Hepatocyte (in vitro differentiated cells): ENCODE results near the gene INTS2. TPM values are rescaled to one million over a fixed set of nuclear protein-coding genes. Genes with fewer than 3 reads are reported as not detected.
"Not testable (repeated sequence)": the region's sequence is repeated elsewhere in the genome, so short reads cannot be mapped to it uniquely, and the experiment has no call there.

Source experiments
- DNase-seq: peaks from one replicate; pipeline ENCODE4 v3.0.0-alpha.2; 2016; ENCODE audit warnings: low spot score
- H2AFZ ChIP-seq: fragments of 200-600 bp; sonication (generic); 2 replicates; pipeline ENCODE4 v1.6.0; 2016; ENCODE audit warnings: antibody characterized with exemption, mild to moderate bottlenecking
- H3K27ac ChIP-seq: fragments of 200-600 bp; sonication (generic); 2 replicates; pipeline ENCODE4 v1.5.1; 2016; ENCODE audit warnings: mild to moderate bottlenecking
- H3K27me3 ChIP-seq: fragments of 200-600 bp; sonication (generic); 2 replicates; pipeline ENCODE4 v1.6.1; 2016
- H3K36me3 ChIP-seq: fragments of 200-600 bp; sonication (generic); replicated peaks from 2 replicates; pipeline ENCODE4 v1.5.1; 2016; ENCODE audit warnings: low read depth; ENCODE audit not compliant: insufficient read depth
- H3K4me1 ChIP-seq: fragments of 200-600 bp; sonication (generic); 2 replicates; pipeline ENCODE4 v1.5.1; 2016; ENCODE audit warnings: mild to moderate bottlenecking, moderate library complexity; ENCODE audit not compliant: insufficient read depth
- H3K4me2 ChIP-seq: fragments of 200-600 bp; sonication (generic); 2 replicates; pipeline ENCODE4 v1.6.0; 2016
- H3K4me3 ChIP-seq: fragments of 200-600 bp; sonication (generic); 2 replicates; pipeline ENCODE4 v1.5.1; 2016; ENCODE audit warnings: mild to moderate bottlenecking
- H3K79me2 ChIP-seq: fragments of 200-600 bp; sonication (generic); 2 replicates; pipeline ENCODE4 v1.6.0; 2017; ENCODE audit warnings: mild to moderate bottlenecking
- H3K9me2 ChIP-seq: fragments of 200-600 bp; sonication (generic); replicated peaks from 2 replicates; pipeline ENCODE4 v1.6.0; 2017; ENCODE audit warnings: mild to moderate bottlenecking; ENCODE audit not compliant: insufficient read depth
- H3K9me3 ChIP-seq: fragments of 200-600 bp; sonication (generic); 2 replicates; pipeline ENCODE4 v1.5.1; 2016; ENCODE audit warnings: low read depth, mild to moderate bottlenecking
- H4K20me1 ChIP-seq: fragments of 200-600 bp; sonication (generic); 2 replicates; pipeline ENCODE4 v1.6.0; 2016; ENCODE audit warnings: mild to moderate bottlenecking; ENCODE audit not compliant: insufficient read depth, poor library complexity, severe bottlenecking
- CTCF ChIP-seq: fragments of 200-600 bp; sonication (generic); IDR thresholded peaks from 2 replicates; pipeline ENCODE4 v1.5.1; 2016; ENCODE audit warnings: antibody characterized with exemption, mild to moderate bottlenecking; ENCODE audit not compliant: poor library complexity
- EZH2 ChIP-seq: fragments of 200-600 bp; sonication (generic); IDR thresholded peaks from 2 replicates; pipeline ENCODE4 v1.6.1; 2016; ENCODE audit warnings: antibody characterized with exemption, mild to moderate bottlenecking, borderline replicate concordance
- EZH2phosphoT487 ChIP-seq: fragments of 200-600 bp; sonication (generic); IDR thresholded peaks from one replicate; pipeline ENCODE4 v1.6.1; 2018; ENCODE audit warnings: antibody characterized with exemption, mild to moderate bottlenecking, low read depth, moderate library complexity; ENCODE audit not compliant: unreplicated experiment, severe bottlenecking
- WGBS: methylation state at CpG from one replicate; pipeline ENCODE4 v1.1.6; 2016; ENCODE audit warnings: low lambda C conversion rate; ENCODE audit errors: missing lambda C conversion rate; 5-methylcytosine and 5-hydroxymethylcytosine counted together
- polyA plus RNA-seq: library from polyadenylated mRNA; unstranded; fragments of >200 nt; fragmentation: Nextera tagmentation; extraction: Ambion mirVana; gene quantifications from 2 replicates; pipeline ENCODE4 v1.2.1, GENCODE V29; 2016
- total RNA-seq: library from RNA; depleted of rRNA; stranded (reverse); fragments of >200 nt; gene quantifications from 2 replicates; pipeline ENCODE4 v1.2.3, GENCODE V29; 2014

INTS2 gene
- total and polyA plus RNA-seq, 2 experiments from 2014 or later, result 2.6 to 10.9 TPM

GRCh38 chr17:61943117-61943516 lies 15.3 kb upstream of the INTS2 start:
- H3K4me1 ChIP-seq, result no peaks in the 10 kb centered on the region
- H3K27me3 ChIP-seq, result no peaks in the 10 kb centered on the region
- no peak overlapping the region for H2AFZ ChIP-seq
- no peaks in the 10 kb centered on the region for H4K20me1 ChIP-seq
- no peaks in the 10 kb centered on the region for H3K36me3 ChIP-seq
- no peaks in the 10 kb centered on the region for H3K9me3 ChIP-seq
- H3K4me2 ChIP-seq, result no peak overlapping the region
- H3K79me2 ChIP-seq, result peaks cover 3% of the 10 kb centered on the region
- TF ChIP-seq EZH2, result no peak
- no peak for TF ChIP-seq CTCF
- TF ChIP-seq EZH2phosphoT487, result no peak
- no peak for DNase-seq
- H3K27ac ChIP-seq, result no peak overlapping the region
- H3K9me2 ChIP-seq, result no peaks in the 10 kb centered on the region
- H3K4me3 ChIP-seq, result no peak overlapping the region
- WGBS, result 97% methylated on average over 1 of the region's 1 CpG

GRCh38 chr17:61942085-61942484 lies 14.3 kb upstream of the INTS2 start:
- TF ChIP-seq CTCF, result no peak
- DNase-seq, result no peak

GRCh38 chr17:61928101-61928436 lies 287 bp upstream of the INTS2 start:
- peak overlapping the region; percentile 0 for H3K4me3 ChIP-seq
- H3K4me1 ChIP-seq, result peaks cover 6% of the 10 kb centered on the region
- H3K9me3 ChIP-seq, result no peaks in the 10 kb centered on the region
- peak overlapping the region; percentile 91 for H3K27ac ChIP-seq
- no peak for DNase-seq
- peak overlapping the region; percentile 66 for H2AFZ ChIP-seq
- H3K79me2 ChIP-seq, result peaks cover 21% of the 10 kb centered on the region
- TF ChIP-seq CTCF (no peak), EZH2 (no peak), EZH2phosphoT487 (no peak)
- no peaks in the 10 kb centered on the region for H3K27me3 ChIP-seq
- peak overlapping the region; percentile 90 for H3K4me2 ChIP-seq
- H3K9me2 ChIP-seq, result no peaks in the 10 kb centered on the region
- no peaks in the 10 kb centered on the region for H3K36me3 ChIP-seq
- no peaks in the 10 kb centered on the region for H4K20me1 ChIP-seq
- WGBS, result 54% methylated on average over 4 of the region's 4 CpGs

More at GRCh38 chr17:61942085-61942484, 14.3 kb upstream of the INTS2 start:
- Histone ChIP-seq H2AFZ (no peak overlapping the region), H3K4me2 (no peak overlapping the region), H3K4me3 (no peak overlapping the region), H3K27me3 (no peaks in the 10 kb centered on the region), H3K4me1 (no peaks in the 10 kb centered on the region), H3K9me2 (no peaks in the 10 kb centered on the region), H3K27ac (no peak overlapping the region), H4K20me1 (no peaks in the 10 kb centered on the region), H3K9me3 (no peaks in the 10 kb centered on the region), H3K79me2 (no peaks in the 10 kb centered on the region), H3K36me3 (no peaks in the 10 kb centered on the region)
- 97% methylated on average over 2 of the region's 2 CpGs for WGBS

- H3K9me2 ChIP-seq, result no peaks in the 10 kb centered on the region
- peak overlapping the region; percentile 90 for H3K4me2 ChIP-seq
- no peaks in the 10 kb centered on the region for H4K20me1 ChIP-seq
- H3K27me3 ChIP-seq, result no peaks in the 10 kb centered on the region
- DNase-seq, result peak; percentile 18
- no peaks in the 10 kb centered on the region for H3K9me3 ChIP-seq
- WGBS, result 43% methylated on average over 4 of the region's 4 CpGs
- peaks cover 6% of the 10 kb centered on the region for H3K4me1 ChIP-seq
- H3K79me2 ChIP-seq, result peaks cover 21% of the 10 kb centered on the region
- peak overlapping the region; percentile 93 for H2AFZ ChIP-seq
- TF ChIP-seq EZH2, result no peak
- no peak for TF ChIP-seq CTCF
- TF ChIP-seq EZH2phosphoT487, result no peak
- H3K36me3 ChIP-seq, result no peaks in the 10 kb centered on the region
- peak overlapping the region; percentile 63 for H3K4me3 ChIP-seq
- peak overlapping the region; percentile 91 for H3K27ac ChIP-seq
Observed at GRCh38 chr17:61926826-61927207, 965 bp downstream of the INTS2 start.

- H2AFZ ChIP-seq, H4K20me1 ChIP-seq, DNase-seq, H3K4me3 ChIP-seq, H3K9me2 ChIP-seq, H3K79me2 ChIP-seq, H3K4me2 ChIP-seq, H3K9me3 ChIP-seq, H3K27me3 ChIP-seq, H3K4me1 ChIP-seq, H3K27ac ChIP-seq, H3K36me3 ChIP-seq: not testable (repeated sequence)
- WGBS, result 95% methylated on average over 14 of the region's 15 CpGs
Observed at GRCh38 chr17:61915162-61915561, 12.6 kb downstream of the INTS2 start.
